Cardiac muscle cell (in vitro differentiated cells and primary cell): ENCODE results near the gene MDC1. TPM values are rescaled to one million over a fixed set of nuclear protein-coding genes. Genes with fewer than 3 reads are reported as not detected.

ENCODE experiments used
- DNase-seq, 2 donors: peaks; one replicate each; pipeline versions ENCODE4 v3.0.0 to v3.0.0-alpha.2; 2010 to 2017; ENCODE audit warnings: low read depth in 1 of 2, low spot score in 1 of 2
- H3K27ac ChIP-seq: fragments of 200-600 bp; sonication (generic); 2 replicates; pipeline ENCODE4 v1.5.1; 2016
- H3K27me3 ChIP-seq: fragments of 200-600 bp; sonication (generic); 2 replicates; pipeline ENCODE4 v1.6.0; 2016; ENCODE audit warnings: control low read depth
- H3K36me3 ChIP-seq: fragments of 200-600 bp; sonication (generic); 2 replicates; pipeline ENCODE4 v1.5.1; 2016; ENCODE audit warnings: control low read depth
- H3K4me1 ChIP-seq: fragments of 200-600 bp; sonication (generic); 2 replicates; pipeline ENCODE4 v1.8.1; 2017; ENCODE audit warnings: low read depth, mild to moderate bottlenecking, mixed run types
- H3K4me3 ChIP-seq: fragments of 200-600 bp; sonication (generic); 2 replicates; pipeline ENCODE4 v1.5.1; 2016; ENCODE audit warnings: mild to moderate bottlenecking
- H3K9me3 ChIP-seq: fragments of 200-600 bp; sonication (generic); 2 replicates; pipeline ENCODE4 v1.5.1; 2017; ENCODE audit warnings: low read depth, mild to moderate bottlenecking, control low read depth
- CTCF ChIP-seq: IDR thresholded peaks from 2 replicates; pipeline ENCODE4 v1.5.1; 2012; ENCODE audit warnings: low read depth, mild to moderate bottlenecking, low read length
- polyA plus RNA-seq: library from polyadenylated mRNA; unstranded; fragments of >200 nt; fragmentation: Nextera tagmentation; extraction: Ambion mirVana; gene quantifications from 2 replicates; pipeline ENCODE4 v1.2.1, GENCODE V29; 2016
- total RNA-seq: library from RNA; depleted of rRNA; stranded (reverse); fragments of >200 nt; gene quantifications from 2 replicates; pipeline ENCODE4 v1.2.3, GENCODE V29; 2016

Gene MDC1
- total and polyA plus RNA-seq, 2 experiments from 2014 or later, result 21.9 to 30.0 TPM

- DNase-seq, result no peak
- H3K36me3 ChIP-seq, result peaks cover 57% of the 10 kb centered on the region
Observed at GRCh38 chr6:30735668-30736314, 18.7 kb upstream of the MDC1 start.

GRCh38 chr6:30732237-30732943 is 15.3 kb upstream of the MDC1 start:
- no peak for TF ChIP-seq CTCF
- H3K4me1 ChIP-seq, result peaks cover 3% of the 10 kb centered on the region
- H3K4me3 ChIP-seq, result no peak overlapping the region
- H3K9me3 ChIP-seq, result no peaks in the 10 kb centered on the region
- H3K27me3 ChIP-seq, result no peaks in the 10 kb centered on the region
- H3K36me3 ChIP-seq, result peaks cover 51% of the 10 kb centered on the region
- no peak overlapping the region for H3K27ac ChIP-seq
- no peak for DNase-seq

More at GRCh38 chr6:30735668-30736314, 18.7 kb upstream of the MDC1 start:
- Histone ChIP-seq H3K27ac (no peak overlapping the region), H3K4me1 (peaks cover under 1% of the 10 kb centered on the region), H3K4me3 (no peak overlapping the region), H3K9me3 (no peaks in the 10 kb centered on the region), H3K27me3 (no peaks in the 10 kb centered on the region)
- no peak for TF ChIP-seq CTCF

GRCh38 chr6:30730601-30731435 is 13.7 kb upstream of the MDC1 start:
- peak; percentile 51 to 83 for DNase-seq
- peaks cover 3% of the 10 kb centered on the region for H3K4me1 ChIP-seq
- peaks cover 52% of the 10 kb centered on the region for H3K36me3 ChIP-seq
- H3K9me3 ChIP-seq, result no peaks in the 10 kb centered on the region
- H3K27ac ChIP-seq, result peak overlapping the region; percentile 31
- TF ChIP-seq CTCF, result peak; percentile 40
- no peak overlapping the region for H3K4me3 ChIP-seq
- no peaks in the 10 kb centered on the region for H3K27me3 ChIP-seq

- Histone ChIP-seq H3K36me3 (peaks cover 53% of the 10 kb centered on the region), H3K9me3 (no peaks in the 10 kb centered on the region), H3K4me1 (peaks cover 3% of the 10 kb centered on the region), H3K27me3 (no peaks in the 10 kb centered on the region), H3K27ac (no peak overlapping the region), H3K4me3 (no peak overlapping the region)
- DNase-seq, result peak in 1 of 2 donors; percentile 63
- peak; percentile 23 for TF ChIP-seq CTCF
Observed at GRCh38 chr6:30727920-30728553, 11.0 kb upstream of the MDC1 start.
